H9 (cell line): Measurements from ENCODE around the gene PLEKHG3. TPM values are rescaled to one million over a fixed set of nuclear protein-coding genes. Genes with fewer than 3 reads are reported as not detected.

Experiments used
- DNase-seq: peaks from one replicate; pipeline ENCODE4 v3.0.0-alpha.2; 2017
- H2AFZ ChIP-seq: one replicate; pipeline ENCODE4 v1.6.1; 2013; ENCODE audit warnings: mild to moderate bottlenecking, low read length, control low read depth, moderate library complexity
- H2AK5ac ChIP-seq: 2 replicates; pipeline ENCODE4 v1.6.1; 2013; ENCODE audit warnings: low read length, control low read depth, mixed read lengths; ENCODE audit not compliant: insufficient read length
- H2BK120ac ChIP-seq: one replicate; pipeline ENCODE4 v1.6.1; 2013; ENCODE audit warnings: low read depth, mild to moderate bottlenecking, low read length, control low read depth, inconsistent platforms; ENCODE audit not compliant: poor library complexity, severe bottlenecking
- H2BK12ac ChIP-seq: 2 replicates; pipeline ENCODE4 v1.6.1; 2013; ENCODE audit warnings: low read length, control low read depth, mixed read lengths, low read depth; ENCODE audit not compliant: insufficient read length
- H2BK15ac ChIP-seq: 2 replicates; pipeline ENCODE4 v1.6.1; 2013; ENCODE audit warnings: low read depth, low read length, control low read depth
- H2BK20ac ChIP-seq: one replicate; pipeline ENCODE4 v1.6.1; 2013; ENCODE audit warnings: low read depth, mild to moderate bottlenecking, low read length, control low read depth, inconsistent platforms; ENCODE audit not compliant: poor library complexity, severe bottlenecking
- H2BK5ac ChIP-seq: 2 replicates; pipeline ENCODE4 v1.6.1; 2013; ENCODE audit warnings: low read length, control low read depth, mixed read lengths; ENCODE audit not compliant: insufficient read length
- H3K14ac ChIP-seq: 2 replicates; pipeline ENCODE4 v1.6.1; 2013; ENCODE audit warnings: low read length, control low read depth; ENCODE audit not compliant: insufficient read depth
- H3K18ac ChIP-seq: 2 replicates; pipeline ENCODE4 v1.6.1; 2013; ENCODE audit warnings: low read depth, mild to moderate bottlenecking, mixed read lengths, low read length, control low read depth; ENCODE audit not compliant: insufficient read length
- H3K23ac ChIP-seq: 2 replicates; pipeline ENCODE4 v1.6.1; 2013; ENCODE audit warnings: low read length, control low read depth, mixed read lengths, low read depth; ENCODE audit not compliant: insufficient read length
- H3K23me2 ChIP-seq: 2 replicates; pipeline ENCODE4 v1.6.1; 2013; ENCODE audit warnings: low read depth, mild to moderate bottlenecking, mixed read lengths, low read length, control low read depth; ENCODE audit not compliant: insufficient read length, poor library complexity, severe bottlenecking
- H3K27ac ChIP-seq: 2 replicates; pipeline ENCODE4 v1.5.1; 2013; ENCODE audit warnings: low read length, control low read depth, mixed read lengths, low read depth; ENCODE audit not compliant: insufficient read length
- H3K27me3 ChIP-seq: 2 replicates; pipeline ENCODE4 v1.6.1; 2013; ENCODE audit warnings: low read length, control low read depth, inconsistent platforms; ENCODE audit not compliant: insufficient read depth
- H3K4ac ChIP-seq: 2 replicates; pipeline ENCODE4 v1.6.1; 2013; ENCODE audit warnings: low read depth, mild to moderate bottlenecking, control low read depth, inconsistent platforms, low read length, moderate library complexity
- H3K4me1 ChIP-seq: 2 replicates; pipeline ENCODE4 v1.6.1; 2013; ENCODE audit warnings: low read length, control low read depth, inconsistent platforms; ENCODE audit not compliant: insufficient read depth
- H3K4me2 ChIP-seq: 2 replicates; pipeline ENCODE4 v1.6.1; 2013; ENCODE audit warnings: low read length, control low read depth, mixed read lengths; ENCODE audit not compliant: insufficient read length, insufficient read depth
- H3K56ac ChIP-seq: 2 replicates; pipeline ENCODE4 v1.6.1; 2013; ENCODE audit warnings: low read depth, mild to moderate bottlenecking, mixed read lengths, low read length, control low read depth; ENCODE audit not compliant: insufficient read length
- H3K79me1 ChIP-seq: 2 replicates; pipeline ENCODE4 v1.6.1; 2013; ENCODE audit warnings: low read depth, mild to moderate bottlenecking, moderate library complexity, low read length, control low read depth, inconsistent platforms; ENCODE audit not compliant: insufficient read depth, poor library complexity, severe bottlenecking
- H3K79me2 ChIP-seq: 2 replicates; pipeline ENCODE4 v1.6.1; 2013; ENCODE audit warnings: low read length, control low read depth, inconsistent platforms; ENCODE audit not compliant: insufficient read depth
- H3K9ac ChIP-seq: 2 replicates; pipeline ENCODE4 v1.6.1; 2013; ENCODE audit warnings: low read length, control low read depth, mixed read lengths; ENCODE audit not compliant: insufficient read length; ENCODE audit errors: extremely low read depth
- H3K9me3 ChIP-seq: one replicate; pipeline ENCODE4 v1.6.1; 2013; ENCODE audit warnings: low read depth, low read length, inconsistent platforms; ENCODE audit not compliant: control insufficient read depth
- H3T11ph ChIP-seq: one replicate; pipeline ENCODE4 v1.6.1; 2013; ENCODE audit warnings: mild to moderate bottlenecking, low read length, control low read depth, inconsistent platforms
- H4K20me1 ChIP-seq: one replicate; pipeline ENCODE4 v1.6.1; 2013; ENCODE audit not compliant: control insufficient read depth, insufficient read length, insufficient read depth
- H4K5ac ChIP-seq: 2 replicates; pipeline ENCODE4 v1.6.1; 2013; ENCODE audit warnings: low read depth, mild to moderate bottlenecking, mixed read lengths, low read length, control low read depth; ENCODE audit not compliant: insufficient read length
- H4K8ac ChIP-seq: replicated peaks from 2 replicates; pipeline ENCODE4 v1.6.1; 2013; ENCODE audit warnings: low read length, control low read depth, mixed read lengths, low read depth; ENCODE audit not compliant: insufficient read length
- H4K91ac ChIP-seq: 2 replicates; pipeline ENCODE4 v1.6.1; 2013; ENCODE audit warnings: low read depth, mild to moderate bottlenecking, moderate library complexity, mixed read lengths, low read length, control low read depth; ENCODE audit not compliant: insufficient read length
- H3K27ac Mint-ChIP-seq, 3 experiments: 2 replicates in 2 of 3; 3 replicates in 1 of 3; pipeline ENCODE4 v1.8.0; 2020 to 2021; ENCODE audit warnings: mixed read lengths in 3 of 3, mild to moderate bottlenecking in 1 of 3, moderate library complexity in 1 of 3
- H3K27me3 Mint-ChIP-seq: 2 replicates; pipeline ENCODE4 v1.8.0; 2021; ENCODE audit warnings: low read depth, mild to moderate bottlenecking, moderate library complexity, mixed read lengths
- H3K36me3 Mint-ChIP-seq, 3 experiments: 2 replicates in 2 of 3; 3 replicates in 1 of 3; pipeline ENCODE4 v1.8.0; 2020 to 2021; ENCODE audit warnings: low read depth in 3 of 3, mixed read lengths in 3 of 3; ENCODE audit not compliant: insufficient read depth in 1 of 3
- H3K4me1 Mint-ChIP-seq, 2 experiments: 2 replicates each; pipeline ENCODE4 v1.8.0; 2020; ENCODE audit warnings: mixed read lengths in 2 of 2
- H3K4me3 Mint-ChIP-seq, 2 experiments: 2 replicates in 1 of 2; 3 replicates in 1 of 2; pipeline ENCODE4 v1.8.0; 2020 to 2021; ENCODE audit warnings: mild to moderate bottlenecking in 2 of 2, mixed read lengths in 2 of 2, moderate library complexity in 1 of 2
- H3K9me3 Mint-ChIP-seq, 2 experiments: 2 replicates in 1 of 2; 3 replicates in 1 of 2; pipeline ENCODE4 v1.8.0; 2020; ENCODE audit warnings: mild to moderate bottlenecking in 2 of 2, mixed read lengths in 2 of 2, moderate library complexity in 1 of 2
- CTCF ChIP-seq: fragments of 200-600 bp; sonication (generic); conservative IDR thresholded peaks from 3 replicates; pipeline ENCODE4 v1.8.0; 2021; ENCODE audit warnings: antibody characterized with exemption, mild to moderate bottlenecking
- WGBS: extraction: QIAGEN DNeasy Blood & Tissue Kit; methylation state at CpG from one replicate; pipeline ENCODE4 v1.1.7; 2013; ENCODE audit warnings: missing lambda C conversion rate, low lambda C conversion rate, mixed read lengths; ENCODE audit not compliant: insufficient read length; ENCODE audit errors: extremely low coverage; 5-methylcytosine and 5-hydroxymethylcytosine counted together
- total RNA-seq: library from RNA; stranded (reverse); gene quantifications from 2 replicates; pipeline ENCODE4 v1.2.1, GENCODE V29; 2021

PLEKHG3 gene
- total RNA-seq, 1 experiment from 2014 or later: 48.5 TPM

GRCh38 chr14:64792871-64793560, 88.8 kb downstream of the PLEKHG3 start:
- Histone ChIP-seq H3K79me2 (no peaks in the 10 kb centered on the region), H3K4me2 (no peak overlapping the region), H3K79me1 (no peaks in the 10 kb centered on the region), H3K56ac (no peak overlapping the region), H3K23me2 (no peaks in the 10 kb centered on the region), H3K27ac (no peak overlapping the region), H2BK20ac (no peak overlapping the region), H2BK5ac (no peak overlapping the region), H4K8ac (no peak overlapping the region), H3K9ac (no peak overlapping the region), H3K9me3 (no peaks in the 10 kb centered on the region), H3K14ac (no peak overlapping the region), H3K23ac (no peak overlapping the region), H3T11ph (no peak overlapping the region), H2AFZ (no peak overlapping the region), H4K91ac (no peak overlapping the region), H2AK5ac (no peak overlapping the region), H2BK120ac (no peak overlapping the region), H4K5ac (no peak overlapping the region), H2BK15ac (no peak overlapping the region), H3K4ac (no peak overlapping the region), H3K27me3 (no peaks in the 10 kb centered on the region), H4K20me1 (no peaks in the 10 kb centered on the region), H2BK12ac (no peak overlapping the region), H3K18ac (no peak overlapping the region), H3K4me1 (no peaks in the 10 kb centered on the region)
- DNase-seq: no peak
- TF ChIP-seq CTCF: no peak
- WGBS: no CpG with 5 or more reads among the region's 26 CpGs
- Mint-ChIP-seq H3K4me1 (peaks cover 15 to 17% of the 10 kb centered on the region in 2 experiments), H3K27ac (no peak overlapping the region), H3K9me3 (no peaks in the 10 kb centered on the region), H3K27me3 (no peaks in the 10 kb centered on the region), H3K4me3 (no peak overlapping the region), H3K36me3 (no peaks in the 10 kb centered on the region; a peak in 1 of 7 replicates)
